NT2/D1 (cell line): ENCODE results near the gene MIB1.
"Not testable (repeated sequence)": the region's sequence is repeated elsewhere in the genome, so short reads cannot be mapped to it uniquely, and the experiment has no call there.

Experiments used
- DNase-seq: peaks from one replicate; pipeline ENCODE4 v3.0.0-alpha.2; 2011; ENCODE audit warnings: low read depth, low spot score
- H3K27me3 ChIP-seq: 2 replicates; pipeline ENCODE4 v1.6.0; 2011; ENCODE audit warnings: mild to moderate bottlenecking; ENCODE audit not compliant: insufficient read length, insufficient read depth
- H3K36me3 ChIP-seq: 2 replicates; pipeline ENCODE4 v1.6.1; 2011; ENCODE audit warnings: mild to moderate bottlenecking, low read length, mixed read lengths; ENCODE audit not compliant: insufficient read depth, insufficient read length
- H3K4me1 ChIP-seq: 2 replicates; pipeline ENCODE4 v1.5.1; 2011; ENCODE audit not compliant: insufficient read depth, insufficient read length
- H3K4me3 ChIP-seq: 2 replicates; pipeline ENCODE4 v1.5.1; 2011; ENCODE audit warnings: low read depth; ENCODE audit not compliant: insufficient read length
- H3K9ac ChIP-seq: 2 replicates; pipeline ENCODE4 v1.6.0; 2011; ENCODE audit warnings: low read depth; ENCODE audit not compliant: insufficient read length
- H3K9me3 ChIP-seq: 2 replicates; pipeline ENCODE4 v1.5.1; 2011; ENCODE audit warnings: mild to moderate bottlenecking, low read length; ENCODE audit not compliant: insufficient read depth
- SUZ12 ChIP-seq: IDR thresholded peaks from 2 replicates; pipeline ENCODE4 v1.6.1; 2011; ENCODE audit not compliant: insufficient read length, insufficient read depth; ENCODE audit errors: extremely low read depth
- YY1 ChIP-seq: IDR thresholded peaks from 2 replicates; pipeline ENCODE4 v1.6.1; 2011; ENCODE audit not compliant: insufficient read length, insufficient read depth
- ZNF274 ChIP-seq: IDR thresholded peaks from 2 replicates; pipeline ENCODE4 v1.6.1; 2011; ENCODE audit warnings: mild to moderate bottlenecking, low read depth, low read length

MIB1 gene

GRCh38 chr18:21735452-21736015 lies 5.1 kb upstream of the MIB1 start:
- Histone ChIP-seq H3K4me1 (peaks cover 7% of the 10 kb centered on the region), H3K27me3 (no peaks in the 10 kb centered on the region), H3K36me3 (no peaks in the 10 kb centered on the region), H3K9ac (peak overlapping the region; percentile 32), H3K4me3 (no peak overlapping the region), H3K9me3 (no peaks in the 10 kb centered on the region)
- no peak for TF ChIP-seq SUZ12
- no peak for TF ChIP-seq ZNF274
- peak; percentile 35 for TF ChIP-seq YY1
- DNase-seq: peak; percentile 57

- not testable (repeated sequence) for H3K27me3 ChIP-seq, H3K9me3 ChIP-seq, DNase-seq, H3K9ac ChIP-seq, H3K36me3 ChIP-seq, H3K4me3 ChIP-seq, H3K4me1 ChIP-seq
These were observed 3.7 kb upstream of the MIB1 start for GRCh38 chr18:21736926-21737325.

GRCh38 chr18:21739604-21740537 lies 721 bp upstream of the MIB1 start:
- no peaks in the 10 kb centered on the region for H3K36me3 ChIP-seq
- TF ChIP-seq SUZ12 (no peak), ZNF274 (no peak), YY1 (no peak)
- DNase-seq: no peak
- peak overlapping the region; percentile 42 for H3K9ac ChIP-seq
- peaks cover 7% of the 10 kb centered on the region for H3K4me1 ChIP-seq
- no peaks in the 10 kb centered on the region for H3K27me3 ChIP-seq
- H3K4me3 ChIP-seq: no peak overlapping the region
- no peaks in the 10 kb centered on the region for H3K9me3 ChIP-seq

- DNase-seq: no peak
- Histone ChIP-seq H3K4me1 (peaks cover 3% of the 10 kb centered on the region), H3K36me3 (no peaks in the 10 kb centered on the region), H3K9ac (peak overlapping the region; percentile 92), H3K4me3 (peak overlapping the region; percentile 89), H3K27me3 (no peaks in the 10 kb centered on the region), H3K9me3 (no peaks in the 10 kb centered on the region)
- TF ChIP-seq YY1 (no peak), SUZ12 (no peak), ZNF274 (no peak)
These were observed 645 bp downstream of the MIB1 start for GRCh38 chr18:21741312-21741561.

- no peaks in the 10 kb centered on the region for H3K27me3 ChIP-seq
- no peaks in the 10 kb centered on the region for H3K9me3 ChIP-seq
- no peaks in the 10 kb centered on the region for H3K36me3 ChIP-seq
- TF ChIP-seq SUZ12 (no peak), ZNF274 (no peak), YY1 (no peak)
- no peak for DNase-seq
- H3K4me1 ChIP-seq: peaks cover 3% of the 10 kb centered on the region
- H3K9ac ChIP-seq: peak overlapping the region; percentile 92
- peak overlapping the region; percentile 89 for H3K4me3 ChIP-seq
These were observed 1.1 kb downstream of the MIB1 start for GRCh38 chr18:21741562-21742314.

GRCh38 chr18:21742315-21742687 lies 1.7 kb downstream of the MIB1 start:
- H3K9ac ChIP-seq: peak overlapping the region; percentile 92
- no peaks in the 10 kb centered on the region for H3K27me3 ChIP-seq
- peaks cover 3% of the 10 kb centered on the region for H3K4me1 ChIP-seq
- H3K9me3 ChIP-seq: no peaks in the 10 kb centered on the region
- no peak for DNase-seq
- no peaks in the 10 kb centered on the region for H3K36me3 ChIP-seq
- TF ChIP-seq ZNF274: no peak
- TF ChIP-seq YY1: no peak
- H3K4me3 ChIP-seq: peak overlapping the region; percentile 89

- Histone ChIP-seq H3K27me3 (no peaks in the 10 kb centered on the region), H3K9me3 (no peaks in the 10 kb centered on the region), H3K4me3 (peak overlapping the region; percentile 19), H3K36me3 (no peaks in the 10 kb centered on the region), H3K4me1 (peaks cover 3% of the 10 kb centered on the region), H3K9ac (no peak overlapping the region)
- TF ChIP-seq ZNF274 (no peak), SUZ12 (no peak), YY1 (no peak)
- no peak for DNase-seq
These were observed 2.7 kb downstream of the MIB1 start for GRCh38 chr18:21743166-21743832.
